ENCODE results near the gene ZMYM5. TPM values are rescaled to one million over a fixed set of nuclear protein-coding genes. Genes with fewer than 3 reads are reported as not detected.
A peak's percentile ranks its signal among the peaks of the same experiment; 100 is the strongest.

The ZMYM5 gene
- total and polyA plus RNA-seq, 2 of the 13 experiments (the other 11 are each of a cell fraction or from before 2014, with no cell fraction given): 7.8 to 9.4 TPM

DNA sequence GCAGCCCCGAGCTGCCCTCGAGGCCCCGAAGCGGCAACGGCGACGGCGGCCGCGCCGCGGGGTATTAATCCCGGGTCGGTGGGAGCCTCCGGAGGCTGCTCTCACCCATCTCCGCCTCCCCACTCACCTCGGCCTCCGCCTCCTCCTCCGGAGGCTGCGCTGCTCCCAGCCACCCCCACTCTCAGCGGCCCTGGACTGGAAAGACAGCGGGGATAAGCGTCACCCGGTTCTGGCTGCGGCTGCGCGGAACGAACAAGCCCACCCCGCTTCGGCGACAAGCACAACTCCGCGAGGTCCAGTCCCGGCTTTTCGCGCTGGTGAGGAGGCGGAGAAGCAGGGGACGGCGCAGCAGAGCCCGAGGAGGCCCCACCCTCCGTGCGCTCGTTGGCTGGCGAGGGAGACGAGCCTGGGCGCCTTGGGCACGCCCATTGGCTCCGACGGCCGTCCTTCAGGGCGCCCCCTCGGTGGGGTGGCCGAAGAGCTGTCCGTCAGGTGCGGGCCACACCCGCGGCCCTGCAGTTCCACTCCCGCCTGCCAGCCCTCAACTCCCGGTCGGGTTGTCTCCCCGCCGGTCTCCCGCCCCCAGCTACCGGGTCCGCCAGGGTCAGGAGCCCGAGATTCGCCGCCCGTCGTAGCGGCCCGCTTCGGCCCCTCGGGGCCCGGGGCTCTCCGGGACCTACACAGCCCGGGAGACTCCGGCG lies at the start of gene ZMYM5 (continued):
- TF ChIP-seq ZBTB40 (IDR thresholded peaks at IDR 0.05) (no peak), ZBTB40 (CRISPR knock-in tag; IDR thresholded peaks at IDR 0.05) (no peak; the same call in 1 of the 2 replicates), YEATS2 (CRISPR knock-in tag; IDR thresholded peaks at IDR 0.05; ENCODE audit: borderline replicate concordance) (0 out of 2 replicates have a peak, but pooled peaks have one; percentile 36), NFYB (CRISPR knock-in tag; IDR thresholded peaks at IDR 0.05) (peak; percentile 98), PCBP2 (optimal IDR thresholded peaks at IDR 0.05; ENCODE audit: low read depth, low read length, poor library complexity, severe bottlenecking) (no peak), RFX5 (IDR thresholded peaks at IDR 0.05; ENCODE audit: low read depth, low read length) (no peak), ZNF674 (CRISPR knock-in tag; IDR thresholded peaks at IDR 0.05; ENCODE audit: low read depth) (no peak), FOXK1 (CRISPR knock-in tag; IDR thresholded peaks at IDR 0.05; ENCODE audit: borderline replicate concordance, low read depth) (peak; percentile 67; the same call in 1 of the 2 replicates), AHR (CRISPR knock-in tag; IDR thresholded peaks at IDR 0.05) (no peak), ZNF446 (CRISPR knock-in tag; IDR thresholded peaks at IDR 0.05) (no peak; the same call in 1 of the 2 replicates)
- TF ChIP-seq, protein P1, sequence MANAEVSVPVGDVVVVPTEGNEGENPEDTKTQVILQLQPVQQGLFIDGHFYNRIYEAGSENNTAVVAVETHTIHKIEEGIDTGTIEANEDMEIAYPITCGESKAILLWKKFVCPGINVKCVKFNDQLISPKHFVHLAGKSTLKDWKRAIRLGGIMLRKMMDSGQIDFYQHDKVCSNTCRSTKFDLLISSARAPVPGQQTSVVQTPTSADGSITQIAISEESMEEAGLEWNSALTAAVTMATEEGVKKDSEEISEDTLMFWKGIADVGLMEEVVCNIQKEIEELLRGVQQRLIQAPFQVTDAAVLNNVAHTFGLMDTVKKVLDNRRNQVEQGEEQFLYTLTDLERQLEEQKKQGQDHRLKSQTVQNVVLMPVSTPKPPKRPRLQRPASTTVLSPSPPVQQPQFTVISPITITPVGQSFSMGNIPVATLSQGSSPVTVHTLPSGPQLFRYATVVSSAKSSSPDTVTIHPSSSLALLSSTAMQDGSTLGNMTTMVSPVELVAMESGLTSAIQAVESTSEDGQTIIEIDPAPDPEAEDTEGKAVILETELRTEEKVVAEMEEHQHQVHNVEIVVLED (CRISPR knock-in tag; IDR thresholded peaks at IDR 0.05; ENCODE audit: borderline replicate concordance): no peak; the same call in 1 of the 2 replicates
- TF ChIP-seq, protein P2, sequence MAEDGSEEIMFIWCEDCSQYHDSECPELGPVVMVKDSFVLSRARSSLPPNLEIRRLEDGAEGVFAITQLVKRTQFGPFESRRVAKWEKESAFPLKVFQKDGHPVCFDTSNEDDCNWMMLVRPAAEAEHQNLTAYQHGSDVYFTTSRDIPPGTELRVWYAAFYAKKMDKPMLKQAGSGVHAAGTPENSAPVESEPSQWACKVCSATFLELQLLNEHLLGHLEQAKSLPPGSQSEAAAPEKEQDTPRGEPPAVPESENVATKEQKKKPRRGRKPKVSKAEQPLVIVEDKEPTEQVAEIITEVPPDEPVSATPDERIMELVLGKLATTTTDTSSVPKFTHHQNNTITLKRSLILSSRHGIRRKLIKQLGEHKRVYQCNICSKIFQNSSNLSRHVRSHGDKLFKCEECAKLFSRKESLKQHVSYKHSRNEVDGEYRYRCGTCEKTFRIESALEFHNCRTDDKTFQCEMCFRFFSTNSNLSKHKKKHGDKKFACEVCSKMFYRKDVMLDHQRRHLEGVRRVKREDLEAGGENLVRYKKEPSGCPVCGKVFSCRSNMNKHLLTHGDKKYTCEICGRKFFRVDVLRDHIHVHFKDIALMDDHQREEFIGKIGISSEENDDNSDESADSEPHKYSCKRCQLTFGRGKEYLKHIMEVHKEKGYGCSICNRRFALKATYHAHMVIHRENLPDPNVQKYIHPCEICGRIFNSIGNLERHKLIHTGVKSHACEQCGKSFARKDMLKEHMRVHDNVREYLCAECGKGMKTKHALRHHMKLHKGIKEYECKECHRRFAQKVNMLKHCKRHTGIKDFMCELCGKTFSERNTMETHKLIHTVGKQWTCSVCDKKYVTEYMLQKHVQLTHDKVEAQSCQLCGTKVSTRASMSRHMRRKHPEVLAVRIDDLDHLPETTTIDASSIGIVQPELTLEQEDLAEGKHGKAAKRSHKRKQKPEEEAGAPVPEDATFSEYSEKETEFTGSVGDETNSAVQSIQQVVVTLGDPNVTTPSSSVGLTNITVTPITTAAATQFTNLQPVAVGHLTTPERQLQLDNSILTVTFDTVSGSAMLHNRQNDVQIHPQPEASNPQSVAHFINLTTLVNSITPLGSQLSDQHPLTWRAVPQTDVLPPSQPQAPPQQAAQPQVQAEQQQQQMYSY (CRISPR knock-in tag; IDR thresholded peaks at IDR 0.05): peak; percentile 98
- TF ChIP-seq, protein P3, sequence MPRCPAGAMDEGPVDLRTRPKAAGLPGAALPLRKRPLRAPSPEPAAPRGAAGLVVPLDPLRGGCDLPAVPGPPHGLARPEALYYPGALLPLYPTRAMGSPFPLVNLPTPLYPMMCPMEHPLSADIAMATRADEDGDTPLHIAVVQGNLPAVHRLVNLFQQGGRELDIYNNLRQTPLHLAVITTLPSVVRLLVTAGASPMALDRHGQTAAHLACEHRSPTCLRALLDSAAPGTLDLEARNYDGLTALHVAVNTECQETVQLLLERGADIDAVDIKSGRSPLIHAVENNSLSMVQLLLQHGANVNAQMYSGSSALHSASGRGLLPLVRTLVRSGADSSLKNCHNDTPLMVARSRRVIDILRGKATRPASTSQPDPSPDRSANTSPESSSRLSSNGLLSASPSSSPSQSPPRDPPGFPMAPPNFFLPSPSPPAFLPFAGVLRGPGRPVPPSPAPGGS (CRISPR knock-in tag; IDR thresholded peaks at IDR 0.05): no peak

Measured in HepG2 (cell line).